ENCODE results near the gene SH2D4B. TPM values are rescaled to one million over a fixed set of nuclear protein-coding genes. Genes with fewer than 3 reads are reported as not detected.

SH2D4B gene
- total and polyA plus RNA-seq, 10 of the 15 experiments (the other 5 are each of a cell fraction or from before 2014, with no cell fraction given): 0.04 to 0.21 (median 0.13) TPM; not detected in 5

DNA sequence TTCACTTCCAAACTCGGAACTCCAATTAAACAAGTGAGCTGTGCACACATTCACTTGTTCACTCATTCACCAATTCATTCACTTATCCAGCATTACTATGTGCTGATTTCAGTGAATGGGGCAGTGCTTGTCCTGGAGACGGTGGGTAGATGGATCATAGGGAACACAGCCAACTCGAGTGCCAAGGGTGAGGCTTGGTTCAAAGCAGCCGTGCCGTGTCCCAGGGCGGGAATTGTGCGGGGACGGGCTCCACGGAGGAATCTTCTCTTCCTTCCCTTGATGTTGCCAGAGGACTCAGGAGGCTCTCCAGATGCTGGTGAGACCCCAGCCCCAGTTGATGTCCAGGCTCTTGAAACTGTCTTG is 2.9 kb downstream of the SH2D4B start:
- intact Hi-C loops (cut with micrococcal nuclease; ENCODE audit: unreplicated experiment): loop anchor here (2.0 kb wide), 1 partner anchor 58 kb away; no protein-coding TSS in a partner anchor
- POLR2A ChIA-PET: interaction anchor here (1.4 to 1.7 kb wide), 2 partner anchors 18 to 59 kb away, joined by 3 to 6 read pairs; no protein-coding TSS in a partner anchor

More for the DNA sequence above, 2.9 kb downstream of the SH2D4B start:
- TF ChIP-seq ZNF24 (IDR thresholded peaks at IDR 0.05) (peak; percentile 78), MYC (IDR thresholded peaks at IDR 0.05; ENCODE audit: insufficient read depth, insufficient read length, insufficient replicate concordance, low read length, severe bottlenecking) (no peak), ESRRA (IDR thresholded peaks at IDR 0.05; ENCODE audit: low read length) (no peak), SMAD1 (IDR thresholded peaks at IDR 0.05; ENCODE audit: low read depth, partially characterized antibody) (no peak), EP300 (IDR thresholded peaks at IDR 0.05; ENCODE audit: borderline replicate concordance in 1 of 2, control insufficient read depth in 1 of 2, low read depth in 2 of 2, low read length in 2 of 2) (peak in 1 of 2 experiments; percentile 24; a peak in 1 of 4 replicates), ETV6 (conservative IDR thresholded peaks at IDR 0.05 in 1 of 2, IDR thresholded peaks at IDR 0.05 in 1 of 2; ENCODE audit: borderline replicate concordance in 1 of 2, low read depth in 1 of 2) (no peak), MLLT1 (IDR thresholded peaks at IDR 0.05) (peak; percentile 74; the same call in 1 of the 2 replicates), PML (IDR thresholded peaks at IDR 0.05; ENCODE audit: low read length) (no peak), NBN (IDR thresholded peaks at IDR 0.05) (no peak), JUNB (IDR thresholded peaks at IDR 0.05) (no peak), RFX5 (IDR thresholded peaks at IDR 0.05; ENCODE audit: low read depth, low read length) (no peak), RB1 (IDR thresholded peaks at IDR 0.05; ENCODE audit: borderline replicate concordance) (no peak), SMARCA5 (IDR thresholded peaks at IDR 0.05) (no peak), SRF (IDR thresholded peaks at IDR 0.05; ENCODE audit: low read depth in 2 of 2, low read length in 2 of 2) (no peak)
- TF ChIP-seq, protein P1, sequence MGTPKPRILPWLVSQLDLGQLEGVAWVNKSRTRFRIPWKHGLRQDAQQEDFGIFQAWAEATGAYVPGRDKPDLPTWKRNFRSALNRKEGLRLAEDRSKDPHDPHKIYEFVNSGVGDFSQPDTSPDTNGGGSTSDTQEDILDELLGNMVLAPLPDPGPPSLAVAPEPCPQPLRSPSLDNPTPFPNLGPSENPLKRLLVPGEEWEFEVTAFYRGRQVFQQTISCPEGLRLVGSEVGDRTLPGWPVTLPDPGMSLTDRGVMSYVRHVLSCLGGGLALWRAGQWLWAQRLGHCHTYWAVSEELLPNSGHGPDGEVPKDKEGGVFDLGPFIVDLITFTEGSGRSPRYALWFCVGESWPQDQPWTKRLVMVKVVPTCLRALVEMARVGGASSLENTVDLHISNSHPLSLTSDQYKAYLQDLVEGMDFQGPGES (IDR thresholded peaks at IDR 0.05): no peak
- no peaks in the 10 kb centered on the region for H3K27me3 ChIP-seq (replicated peaks in 1 of 2; ENCODE audit: control insufficient read depth in 2 of 2, insufficient read depth in 2 of 2, low read length in 1 of 2)
- DNase-seq (ENCODE audit: low read depth, low spot score) (no peak), FAIRE-seq (no peak), ATAC-seq (no peak)
- peaks cover 28% of the 10 kb centered on the region for H3K4me1 ChIP-seq (ENCODE audit: control insufficient read depth, insufficient read depth, low read length)
- in situ Hi-C loops (cut with MboI): no loop called here
- no peaks in the 10 kb centered on the region for H3K36me3 ChIP-seq (ENCODE audit: control insufficient read depth in 2 of 2, insufficient read depth in 2 of 2, low read length in 1 of 2)
- ChIA-PET CTCF (interaction anchor here (1.0 to 4.0 kb wide), 10 partner anchors 9 to 160 kb away, joined by 3 to 44 read pairs (median 6); no protein-coding TSS in a partner anchor), RAD21 (ENCODE audit: unreplicated experiment) (interaction anchor here (0.9 to 3.9 kb wide), 11 partner anchors 17 to 119 kb away, joined by 3 to 34 read pairs (median 4); no protein-coding TSS in a partner anchor), SMC1A (ENCODE audit: uncharacterized antibody, unreplicated experiment) (interaction anchor here (1.0 to 3.0 kb wide), 12 partner anchors 10 to 96 kb away, joined by 3 to 17 read pairs (median 4); no protein-coding TSS in a partner anchor)
- H3K4me2 ChIP-seq (ENCODE audit: control insufficient read depth, insufficient read depth): peak overlapping the region; percentile 75
- H3K79me2 ChIP-seq (ENCODE audit: control insufficient read depth, insufficient read depth, low read length): no peaks in the 10 kb centered on the region; the same call in 1 of the 2 replicates
- no peak overlapping the region for H3K9ac ChIP-seq (ENCODE audit: control insufficient read depth, insufficient read depth, low read length)
- peak overlapping the region; percentile 82 for H3K27ac ChIP-seq (ENCODE audit: control insufficient read depth, insufficient read depth)
- no peak overlapping the region; the same call in 1 of the 2 replicates for H3K4me3 ChIP-seq
- no peaks in the 10 kb centered on the region for H4K20me1 ChIP-seq (ENCODE audit: control insufficient read depth, insufficient read depth)
- H3K9me3 ChIP-seq (replicated peaks; ENCODE audit: control insufficient read depth, insufficient read depth, low read length): no peaks in the 10 kb centered on the region; the same call in 2 of the 3 replicates
- no peak overlapping the region for H2AFZ ChIP-seq (ENCODE audit: control insufficient read depth, low read depth, low read length)
- BruUV-seq (replicated peaks): no TSS peak
- WGBS (ENCODE audit: insufficient coverage, insufficient replicate concordance, low lambda C conversion rate, missing lambda C conversion rate): 27% methylated on average over 9 of the region's 9 CpGs
